ENCODE measurements around the gene DNASE1L2. TPM values are rescaled to one million over a fixed set of nuclear protein-coding genes. Genes with fewer than 3 reads are reported as not detected.
A peak's percentile ranks its signal among the peaks of the same experiment; 100 is the strongest.

DNASE1L2 gene
- total RNA-seq, 1 experiment from 2014 or later, result 2.7 TPM

GRCh38 chr16:2206420-2206779 lies 29.8 kb upstream of the DNASE1L2 start:
- H3K4me1 ChIP-seq (ENCODE audit: insufficient read depth, low read length, poor library complexity, severe bottlenecking), result peaks cover 14% of the 10 kb centered on the region
- CTCF ChIA-PET, result interaction anchor here (0.5 kb wide), 1 partner anchor 295 kb away, joined by 3 read pairs; no protein-coding TSS in a partner anchor
- TF ChIP-seq CTCF (conservative IDR thresholded peaks at IDR 0.05; ENCODE audit: low read depth, low read length) (no peak), EZH2 (IDR thresholded peaks at IDR 0.05; ENCODE audit: borderline replicate concordance, low read depth, low read length, poor library complexity, severe bottlenecking) (no peak)
- no peaks in the 10 kb centered on the region for H3K27me3 ChIP-seq (replicated peaks; ENCODE audit: insufficient read depth, low read depth, low read length, poor library complexity)
- no peak for DNase-seq (ENCODE audit: low spot score)
- intact Hi-C loops (cut with micrococcal nuclease; ENCODE audit: unreplicated experiment), result no loop called here
- H3K36me3 ChIP-seq (ENCODE audit: insufficient read depth, low read length, poor library complexity, severe bottlenecking), result peaks cover 31% of the 10 kb centered on the region
- H3K4me3 ChIP-seq (ENCODE audit: low read depth, low read length, poor library complexity, severe bottlenecking), result peak overlapping the region; percentile 74
- BruUV-seq (replicated peaks), result no TSS peak
- H3K27ac ChIP-seq (ENCODE audit: low read depth, low read length, poor library complexity, severe bottlenecking), result peak overlapping the region; percentile 92
- H3K9me3 ChIP-seq (ENCODE audit: low read depth, low read length, poor library complexity, severe bottlenecking), result no peaks in the 10 kb centered on the region
- POLR2A ChIA-PET (ENCODE audit: low non-redundant PET), result interaction anchor here (0.6 kb wide), 1 partner anchor 1199 kb away, joined by 3 read pairs; no protein-coding TSS in a partner anchor

GRCh38 chr16:2206780-2207433 lies 29.3 kb upstream of the DNASE1L2 start:
- no peaks in the 10 kb centered on the region for H3K9me3 ChIP-seq (ENCODE audit: low read depth, low read length, poor library complexity, severe bottlenecking)
- H3K27me3 ChIP-seq (replicated peaks; ENCODE audit: insufficient read depth, low read depth, low read length, poor library complexity), result no peaks in the 10 kb centered on the region
- peaks cover 14% of the 10 kb centered on the region for H3K4me1 ChIP-seq (ENCODE audit: insufficient read depth, low read length, poor library complexity, severe bottlenecking)
- peak overlapping the region; percentile 92 for H3K27ac ChIP-seq (ENCODE audit: low read depth, low read length, poor library complexity, severe bottlenecking)
- no peak for DNase-seq (ENCODE audit: low spot score)
- intact Hi-C loops (cut with micrococcal nuclease; ENCODE audit: unreplicated experiment), result no loop called here
- TF ChIP-seq CTCF (conservative IDR thresholded peaks at IDR 0.05; ENCODE audit: low read depth, low read length) (no peak), EZH2 (IDR thresholded peaks at IDR 0.05; ENCODE audit: borderline replicate concordance, low read depth, low read length, poor library complexity, severe bottlenecking) (no peak)
- H3K36me3 ChIP-seq (ENCODE audit: insufficient read depth, low read length, poor library complexity, severe bottlenecking), result peaks cover 31% of the 10 kb centered on the region
- H3K4me3 ChIP-seq (ENCODE audit: low read depth, low read length, poor library complexity, severe bottlenecking), result peak overlapping the region; percentile 74
- ChIA-PET CTCF (interaction anchor here (0.5 kb wide), 1 partner anchor 295 kb away, joined by 3 read pairs; no protein-coding TSS in a partner anchor), POLR2A (ENCODE audit: low non-redundant PET) (interaction anchor here (0.6 kb wide), 1 partner anchor 1200 kb away, joined by 3 read pairs; no protein-coding TSS in a partner anchor)
- BruUV-seq (replicated peaks), result no TSS peak

- no peak for DNase-seq (ENCODE audit: low spot score)
- intact Hi-C loops (cut with micrococcal nuclease; ENCODE audit: unreplicated experiment), result no loop called here
- BruUV-seq (replicated peaks), result no TSS peak
- Histone ChIP-seq H3K27ac (ENCODE audit: low read depth, low read length, poor library complexity, severe bottlenecking) (no peak overlapping the region), H3K36me3 (ENCODE audit: insufficient read depth, low read length, poor library complexity, severe bottlenecking) (peaks cover 31% of the 10 kb centered on the region), H3K4me1 (ENCODE audit: insufficient read depth, low read length, poor library complexity, severe bottlenecking) (peaks cover 18% of the 10 kb centered on the region), H3K4me3 (ENCODE audit: low read depth, low read length, poor library complexity, severe bottlenecking) (no peak overlapping the region), H3K27me3 (replicated peaks; ENCODE audit: insufficient read depth, low read depth, low read length, poor library complexity) (no peaks in the 10 kb centered on the region), H3K9me3 (ENCODE audit: low read depth, low read length, poor library complexity, severe bottlenecking) (no peaks in the 10 kb centered on the region)
- TF ChIP-seq CTCF (conservative IDR thresholded peaks at IDR 0.05; ENCODE audit: low read depth, low read length) (no peak), EZH2 (IDR thresholded peaks at IDR 0.05; ENCODE audit: borderline replicate concordance, low read depth, low read length, poor library complexity, severe bottlenecking) (no peak)
- CTCF ChIA-PET, result no interaction called here
- POLR2A ChIA-PET (ENCODE audit: low non-redundant PET), result no interaction called here
Measured at GRCh38 chr16:2207872-2208271, 28.4 kb upstream of the DNASE1L2 start.

All from A673 (cell line).